Loucy (cell line): ENCODE results near the gene NIM1K.

Experiments
- CTCF ChIP-seq: fragments of 200-600 bp; sonication (generic); conservative IDR thresholded peaks from 2 replicates; pipeline ENCODE4 v1.5.1; 2014; ENCODE audit warnings: mild to moderate bottlenecking, antibody characterized with exemption, low read length
- EZH2phosphoT487 ChIP-seq: fragments of 200-600 bp; IDR thresholded peaks from 2 replicates; pipeline ENCODE4 v1.6.1; 2018; ENCODE audit warnings: antibody characterized with exemption, mild to moderate bottlenecking, moderate library complexity, borderline replicate concordance

- TF ChIP-seq CTCF (no peak), EZH2phosphoT487 (no peak)
These were observed 18.5 kb downstream of the NIM1K start for GRCh38 chr5:43210570-43210969.
